Right ventricle myocardium inferior (tissue), 1 donor: ENCODE measurements around the gene TLK2. TPM values are rescaled to one million over a fixed set of nuclear protein-coding genes. Genes with fewer than 3 reads are reported as not detected.
A peak's percentile ranks its signal among the peaks of the same experiment; 100 is the strongest.

Experiments
- ATAC-seq: fragments of 200-7000 bp; cut with Tn5 transposase; one replicate; pipeline ENCODE4 v1.9.1; 2020; ENCODE audit warnings: mild to moderate bottlenecking, moderate library complexity
- DNase-seq: peaks from one replicate; pipeline ENCODE4 v3.0.0; 2021; ENCODE audit errors: missing footprints
- intact Hi-C: fragments of 100-400 bp; cut with DNase I; formaldehyde crosslinking; loops from one replicate; pipeline ENCODE4 v1.11.0; 2022
- total RNA-seq: library from RNA; stranded (reverse); fragmentation: NEBNext Ultra II Directional; extraction: Animal tissue kit (Norgen Biotek cat#: 25700); gene quantifications from one replicate; pipeline ENCODE4 v1.2.1, GENCODE V29; 2021
- donor health status: DM: no; HTN: yes; CAD: no; lungs with severe emphysema.

The TLK2 gene
- total RNA-seq, 1 donor from 2014 or later, result 29.1 TPM

DNA sequence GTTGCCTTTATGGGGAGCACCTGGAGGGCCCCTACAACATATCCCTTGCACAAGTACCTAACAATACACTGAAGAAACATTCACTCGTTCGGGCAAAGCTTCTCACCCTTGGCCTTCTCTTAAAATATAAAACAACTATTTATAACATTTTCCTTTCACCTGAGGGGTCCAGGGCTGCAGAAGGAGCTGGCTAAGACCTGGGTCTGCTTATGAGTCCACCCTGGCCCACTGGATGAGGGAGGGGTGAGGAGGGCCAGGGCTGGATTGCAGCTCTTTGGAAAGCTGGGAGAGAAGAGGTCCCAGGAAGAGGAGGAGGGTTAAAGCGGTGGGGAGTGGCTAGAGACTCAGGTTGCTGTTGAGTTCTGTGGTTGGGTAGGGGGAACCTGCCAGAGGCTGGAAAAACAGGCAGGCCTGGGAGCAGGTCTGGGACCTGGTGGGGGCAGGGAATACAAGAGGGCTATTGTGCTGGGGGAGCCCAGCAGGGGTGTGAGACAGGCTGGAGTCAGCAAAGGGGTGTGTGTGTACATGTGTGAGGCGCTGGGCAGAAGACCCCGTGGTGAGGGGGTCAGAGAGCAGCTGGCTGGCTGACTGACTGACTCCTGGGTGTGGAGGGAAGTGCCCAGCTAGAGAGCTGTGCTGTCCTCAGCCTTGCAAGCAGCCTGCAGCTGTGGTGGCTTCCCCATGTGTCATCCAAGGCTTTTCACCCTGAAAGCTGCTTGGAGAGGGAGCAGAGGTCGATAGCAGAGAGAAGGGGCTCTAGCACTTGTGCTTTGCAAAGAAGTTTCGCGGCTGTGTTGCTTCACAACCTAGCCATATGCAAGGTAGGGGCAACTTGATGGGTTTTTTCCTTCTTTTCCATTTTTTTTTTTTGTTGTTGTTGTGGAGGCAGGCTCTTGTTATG is 138.6 kb downstream of the TLK2 start:
- DNase-seq (no peak), ATAC-seq (no peak)
- intact Hi-C loops, result no loop called here

DNA sequence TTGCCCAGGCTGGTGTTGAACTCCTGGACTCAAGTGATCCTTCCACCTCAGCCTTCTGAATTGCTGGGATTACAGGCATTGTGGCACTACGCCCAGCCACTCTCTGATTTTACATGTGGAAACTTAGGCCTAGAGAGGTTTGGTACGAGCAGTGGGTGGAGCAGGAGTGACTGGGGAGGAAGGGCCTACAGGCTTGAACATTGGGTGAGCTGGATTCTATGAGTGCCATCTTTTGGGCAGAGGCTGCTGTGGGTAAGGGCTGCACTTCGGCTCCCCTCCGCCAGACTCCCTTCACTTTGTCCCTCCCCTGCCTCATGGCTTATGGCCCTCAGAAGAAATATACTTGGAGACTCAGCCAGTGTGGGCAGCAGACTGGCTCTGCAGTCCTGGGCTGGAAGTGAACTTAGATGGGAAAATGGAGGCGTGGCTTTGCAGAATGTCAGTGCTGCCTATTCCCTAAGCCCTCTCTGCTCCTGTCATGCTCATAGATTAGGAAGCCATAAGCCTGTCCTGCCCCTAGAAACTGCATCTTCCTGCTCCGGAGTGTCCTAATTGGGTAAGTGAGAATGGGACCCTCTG is 139.4 kb downstream of the TLK2 start:
- ATAC-seq (no peak), DNase-seq (no peak)
- intact Hi-C loops, result no loop called here

DNA sequence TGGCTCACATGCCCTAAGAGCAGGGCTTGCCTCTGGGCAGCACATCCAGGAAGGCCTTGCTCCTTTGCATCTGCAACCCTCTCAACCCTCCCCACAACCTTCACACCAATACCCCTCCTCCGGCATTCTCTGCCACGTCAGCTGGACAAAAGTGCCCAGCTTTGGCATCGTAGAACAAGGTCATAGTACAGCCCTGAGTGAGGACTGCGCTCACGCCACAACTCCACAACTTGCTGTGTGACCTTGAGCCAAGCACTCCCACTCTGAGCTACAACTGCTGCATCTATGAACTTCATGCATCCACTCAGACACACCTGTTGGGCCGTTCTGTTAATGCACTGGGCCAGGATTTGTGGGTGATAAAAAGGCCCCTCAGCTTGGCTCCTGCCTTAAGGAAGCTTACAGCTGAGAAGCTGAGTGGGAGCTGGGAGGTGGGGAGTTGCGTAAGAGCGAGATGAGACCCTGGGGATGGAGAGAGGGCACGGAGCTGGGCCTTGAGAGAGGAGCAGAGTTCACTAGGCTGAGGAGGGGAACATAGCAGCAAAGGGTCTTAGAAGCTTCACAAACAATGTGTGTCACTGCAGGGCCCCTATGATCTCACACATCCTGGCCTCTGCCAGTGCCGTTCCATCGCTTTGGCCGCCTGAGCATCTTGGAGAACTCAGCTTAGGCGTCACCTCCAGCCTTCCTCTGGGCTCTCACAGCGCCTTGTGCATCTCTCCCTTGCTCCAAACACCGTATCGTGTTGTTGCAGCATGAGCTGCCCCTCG is 140.2 kb downstream of the TLK2 start:
- DNase-seq (no peak), ATAC-seq (peak; percentile 67)
- intact Hi-C loops, result no loop called here

DNA sequence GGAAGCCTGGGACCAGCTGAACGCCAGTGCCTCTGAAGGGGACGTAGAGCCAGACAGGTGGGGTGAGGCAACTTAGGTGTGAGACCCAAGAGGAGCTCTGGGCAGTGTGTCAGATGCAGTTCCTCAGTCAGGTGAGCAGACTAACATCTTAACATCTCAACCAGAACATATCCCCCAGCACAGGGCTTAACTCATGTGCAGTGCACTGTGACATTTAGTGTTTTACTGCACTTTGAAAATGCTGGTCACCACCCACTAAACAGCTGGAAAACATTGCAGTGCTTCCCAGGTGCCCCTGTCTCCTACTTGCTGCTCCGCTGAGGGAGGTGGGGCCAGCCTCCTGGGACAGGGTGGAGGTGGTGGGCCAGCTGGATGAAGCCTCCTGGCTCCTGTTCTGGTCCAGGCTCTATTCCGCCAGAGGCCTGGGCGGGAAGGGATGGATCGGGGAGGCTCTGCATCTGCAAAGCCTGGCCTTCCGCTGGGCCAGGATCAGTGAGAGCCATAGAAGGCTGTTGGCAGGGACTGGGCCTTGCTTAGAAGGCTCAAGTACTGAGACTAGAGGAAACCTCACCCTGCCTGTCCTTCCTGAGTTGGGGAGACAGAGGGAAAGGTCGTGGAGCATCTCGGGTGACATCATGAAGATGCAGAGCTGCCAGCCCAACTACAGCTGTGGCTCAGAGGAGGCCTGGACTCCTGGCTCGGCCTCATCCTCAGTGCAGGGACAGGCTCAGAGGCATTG is 141.0 kb downstream of the TLK2 start:
- intact Hi-C loops, result no loop called here
- peak; percentile 72 for DNase-seq
- peak; percentile 51 for ATAC-seq

DNA sequence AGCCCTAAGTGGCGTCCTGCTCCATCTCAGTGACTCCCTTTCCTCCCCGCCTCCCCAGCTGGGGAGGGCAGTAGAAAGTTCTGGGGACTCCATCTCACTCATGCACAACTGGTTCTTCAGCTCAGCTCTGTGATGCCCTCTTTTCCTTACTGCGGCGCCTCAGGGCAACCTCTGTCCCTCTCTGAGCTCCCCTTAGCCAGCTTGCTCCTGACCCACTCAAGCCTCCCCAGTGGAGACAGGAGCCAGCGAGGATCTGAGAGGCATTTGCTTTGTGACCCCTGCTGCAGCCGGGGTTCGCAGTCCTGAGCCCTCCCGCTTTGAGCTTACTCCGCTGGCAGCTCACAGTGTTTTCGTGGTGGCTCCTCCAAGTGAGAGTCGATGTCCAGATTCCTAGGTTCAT is 142.6 kb downstream of the TLK2 start:
- ATAC-seq, result no peak
- DNase-seq, result no peak
- intact Hi-C loops, result no loop called here

DNA sequence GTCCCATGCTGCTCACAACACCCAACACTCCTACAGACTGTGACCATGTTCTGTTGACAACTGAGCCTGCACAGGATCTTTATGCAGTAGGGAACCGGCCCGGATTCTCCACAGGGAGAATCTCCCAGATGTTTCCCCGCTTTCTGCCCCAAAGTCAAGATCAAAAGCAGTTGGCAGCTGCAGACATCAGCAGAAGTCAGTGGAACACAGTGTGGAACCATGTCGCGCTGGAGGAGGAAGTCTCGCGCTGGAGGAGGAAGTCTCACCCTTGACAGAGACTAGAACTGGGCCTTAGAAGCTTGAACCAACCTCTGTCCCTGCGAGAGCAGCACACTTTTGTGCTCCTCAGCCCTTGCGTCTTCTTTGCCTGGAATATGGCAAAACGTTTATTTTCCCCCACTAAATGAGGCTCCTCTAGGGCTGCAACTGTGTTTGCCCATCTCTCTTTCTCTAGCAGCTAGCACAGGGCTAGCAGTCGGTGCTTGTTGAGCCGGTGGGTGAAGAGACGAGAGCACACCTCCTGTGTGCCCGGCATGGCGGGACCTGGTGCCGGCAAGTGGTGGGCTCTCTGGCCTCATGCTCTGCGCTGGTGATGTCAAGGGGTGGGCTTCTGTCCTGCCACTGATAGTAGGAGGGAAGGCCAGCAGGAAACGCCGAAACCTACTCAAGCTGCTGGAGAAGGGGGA is 146.7 kb downstream of the TLK2 start:
- ATAC-seq (no peak), DNase-seq (no peak)
- intact Hi-C loops, result no loop called here

DNA sequence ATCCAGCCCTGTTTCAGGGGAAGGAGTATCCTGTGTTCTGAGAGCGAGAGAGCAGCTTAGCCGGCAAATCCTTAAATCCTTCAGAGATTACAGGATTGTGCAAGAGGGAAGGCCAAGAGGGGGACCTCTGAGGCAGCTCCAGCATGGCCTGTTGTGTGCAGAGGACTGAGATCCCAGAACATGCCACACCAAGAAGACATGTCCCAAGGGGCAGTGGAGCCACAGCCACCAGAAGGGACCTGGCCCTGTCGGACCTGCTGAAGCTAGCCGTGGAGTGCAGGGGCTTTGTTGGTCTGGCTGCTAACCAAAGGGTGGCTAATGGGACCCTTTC is 147.2 kb downstream of the TLK2 start:
- DNase-seq, result no peak
- ATAC-seq, result peak; percentile 43
- intact Hi-C loops, result no loop called here

DNA sequence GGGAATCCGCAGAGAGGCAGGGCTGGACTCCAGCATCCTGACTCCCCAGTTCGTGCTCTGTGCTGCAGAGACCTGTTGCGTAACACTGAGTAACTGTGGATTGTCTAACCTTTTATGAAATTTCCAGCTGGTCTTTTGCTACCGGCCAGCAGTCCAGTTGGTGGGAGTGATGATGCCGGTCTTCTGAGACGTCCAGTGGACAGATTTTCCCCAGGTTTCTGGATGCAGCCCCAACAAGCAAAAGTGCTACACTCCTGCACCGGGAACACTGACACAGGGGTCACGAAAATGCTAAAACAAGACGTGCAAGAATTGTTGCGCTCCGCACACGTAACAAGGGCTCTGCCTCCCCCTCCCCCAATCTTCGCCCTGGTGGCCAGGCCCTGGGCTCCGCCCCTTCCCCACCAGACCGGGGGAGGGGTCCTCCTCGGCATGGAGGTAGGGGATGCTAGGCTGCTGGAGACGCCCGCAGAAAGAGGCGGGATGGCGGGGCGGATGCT is 148.1 kb downstream of the TLK2 start:
- DNase-seq, result no peak
- intact Hi-C loops, result no loop called here
- peak; percentile 71 for ATAC-seq

DNA sequence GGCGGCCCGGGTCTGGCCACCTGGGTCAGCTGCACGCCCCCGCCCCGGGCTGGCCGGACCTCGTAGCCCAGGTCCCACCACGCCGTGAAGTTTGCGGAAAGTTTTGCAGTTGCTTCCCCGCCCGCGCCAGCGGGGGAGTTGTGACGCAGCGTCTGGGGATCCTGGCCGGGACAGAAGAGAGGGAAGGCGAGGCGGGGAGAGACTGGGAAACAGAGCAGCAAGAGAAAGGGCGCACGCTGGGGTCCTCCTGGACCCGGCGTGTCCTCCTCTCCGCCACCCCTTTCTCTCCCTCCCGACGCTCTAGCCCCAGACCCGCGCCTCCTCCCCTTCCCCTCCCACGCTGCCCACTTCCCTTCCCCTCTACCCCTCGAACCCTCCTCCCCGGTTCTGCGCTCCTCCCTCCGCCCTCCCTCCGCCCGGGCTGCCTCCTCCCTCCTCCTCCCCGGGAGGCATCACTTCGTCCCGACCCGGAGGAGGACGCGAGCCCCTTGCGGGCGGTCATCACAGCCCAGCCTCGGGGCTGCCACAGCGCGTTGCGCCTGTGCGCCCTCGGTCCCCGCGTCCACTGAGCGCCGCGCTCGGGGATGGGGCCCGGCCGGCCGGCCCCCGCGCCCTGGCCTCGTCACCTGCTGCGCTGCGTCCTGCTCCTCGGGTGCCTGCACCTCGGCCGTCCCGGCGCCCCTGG is 148.7 kb downstream of the TLK2 start, which contains the start of gene MRC2:
Gene MRC2, plus strand, starts transcription at position 452 of the 685 bp plus-strand sequence. Its CDS starts 133 bp downstream, at position 585.
- peak; percentile 67 for ATAC-seq
- intact Hi-C loops, result no loop called here
- DNase-seq, result peak; percentile 83

DNA sequence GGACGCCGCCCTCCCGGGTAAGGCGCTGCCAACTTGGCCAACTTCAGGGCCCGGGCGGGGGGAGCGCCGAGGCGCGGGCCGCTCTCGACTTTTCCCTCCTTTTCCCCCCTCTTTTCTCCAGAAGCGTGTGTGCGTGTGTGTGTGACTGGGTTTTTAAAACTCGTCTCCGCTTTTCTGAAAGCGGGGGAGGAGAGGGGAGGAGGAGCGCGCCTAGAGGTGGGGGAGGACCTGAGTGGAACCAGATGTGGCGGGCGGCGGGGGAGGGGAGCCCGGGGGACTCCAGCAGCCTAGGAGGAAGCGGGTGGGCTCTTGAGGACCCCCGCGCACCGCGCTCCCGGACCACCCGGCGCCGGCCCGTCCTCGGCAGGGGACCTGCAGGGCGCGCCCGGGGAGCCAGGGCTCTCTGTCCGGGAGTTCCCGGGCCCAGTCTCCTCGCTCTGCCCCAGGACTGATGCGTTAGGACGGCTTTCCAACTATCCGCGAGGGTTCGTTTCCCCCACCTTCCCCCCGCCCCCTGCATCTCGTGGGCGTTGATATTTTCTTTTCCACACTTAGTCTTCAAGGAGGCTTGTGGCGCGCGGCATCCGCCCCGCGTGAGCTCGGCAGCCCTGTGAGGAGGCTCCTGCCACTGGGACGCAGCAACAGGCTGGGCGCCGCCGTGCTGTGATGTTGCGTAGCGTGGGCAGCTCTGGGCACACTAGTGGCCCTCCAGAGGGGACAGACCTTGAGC is 149.4 kb downstream of the TLK2 start:
- ATAC-seq (peak; percentile 27), DNase-seq (no peak)
- intact Hi-C loops, result no loop called here

DNA sequence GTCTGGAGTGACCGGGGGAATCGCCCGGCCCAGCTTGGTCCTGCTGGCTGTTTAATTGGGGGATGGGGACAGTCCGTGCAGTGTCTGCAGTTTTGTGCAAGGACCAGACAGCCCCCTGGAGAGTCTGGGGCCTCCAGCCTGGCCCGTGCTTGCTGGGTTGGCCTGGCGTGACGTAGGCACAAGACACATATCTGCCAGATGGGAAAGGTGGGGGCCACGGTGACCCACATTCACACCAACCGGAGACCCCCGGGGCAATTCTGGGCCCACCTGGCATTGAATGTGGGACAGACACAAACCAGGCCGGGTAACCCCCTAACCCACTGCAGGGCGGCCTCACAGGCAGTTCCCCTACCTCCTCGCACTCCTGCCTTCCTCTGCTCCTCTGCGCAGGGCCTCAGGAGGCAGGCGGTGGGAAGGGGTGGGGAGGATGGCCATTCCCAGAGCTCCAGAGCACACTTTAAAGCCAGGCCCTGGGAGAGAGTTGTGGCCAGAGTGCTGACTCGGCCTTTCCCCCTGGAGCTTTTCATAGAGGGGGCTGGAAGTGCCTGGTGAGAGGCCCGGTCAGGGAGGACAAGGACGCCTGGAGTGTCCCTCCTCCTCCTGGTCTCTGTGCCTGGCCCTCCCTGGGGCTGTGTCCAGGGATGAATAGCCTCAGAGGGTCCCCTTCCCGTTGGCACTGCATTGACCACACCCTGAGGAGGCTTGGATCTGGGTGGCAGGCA is 150.4 kb downstream of the TLK2 start:
- DNase-seq, result no peak

DNA sequence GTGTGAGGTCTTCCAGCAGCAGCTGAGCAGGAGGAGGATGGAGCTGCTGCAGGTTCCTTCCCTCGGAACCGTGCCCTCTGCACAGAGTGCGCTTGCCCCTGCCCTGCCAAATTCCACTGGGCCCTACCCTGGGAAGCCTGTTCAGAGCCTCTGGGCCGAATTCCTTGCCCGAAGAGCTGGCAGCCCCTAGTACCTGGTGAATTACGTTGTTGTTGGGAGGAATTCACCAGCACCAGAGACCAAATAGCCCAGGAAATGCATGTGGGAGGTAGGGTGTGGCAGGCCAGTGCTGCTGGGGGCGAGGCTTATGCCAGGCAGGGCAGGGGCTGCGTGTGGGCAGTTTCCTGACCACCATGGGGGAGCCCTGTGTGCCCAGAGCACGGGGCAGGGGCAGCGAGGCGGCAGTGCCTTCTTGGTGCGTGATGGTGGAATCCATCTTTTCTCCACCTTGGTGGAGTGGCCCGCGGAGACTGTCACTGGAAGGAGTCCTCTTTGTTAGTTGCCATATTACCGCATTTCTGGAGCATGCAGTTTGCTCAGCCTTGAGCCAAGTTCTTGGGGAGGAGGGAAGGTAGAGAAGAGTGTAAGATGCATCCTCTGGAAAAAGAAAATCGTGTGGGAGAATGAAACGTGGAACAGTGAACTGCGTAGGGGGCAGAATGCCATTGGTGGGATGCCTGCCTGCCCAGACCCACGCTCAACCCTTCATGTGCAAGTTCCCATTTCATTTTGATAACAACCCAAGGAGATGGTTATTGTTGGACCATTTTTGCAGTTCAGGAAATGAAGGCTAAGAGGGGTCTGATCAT is 151.1 kb downstream of the TLK2 start:
- ATAC-seq, result no peak
- no peak for DNase-seq
- intact Hi-C loops, result no loop called here

More for the DNA sequence above, 150.4 kb downstream of the TLK2 start:
- intact Hi-C loops, result no loop called here
- ATAC-seq, result no peak

DNA sequence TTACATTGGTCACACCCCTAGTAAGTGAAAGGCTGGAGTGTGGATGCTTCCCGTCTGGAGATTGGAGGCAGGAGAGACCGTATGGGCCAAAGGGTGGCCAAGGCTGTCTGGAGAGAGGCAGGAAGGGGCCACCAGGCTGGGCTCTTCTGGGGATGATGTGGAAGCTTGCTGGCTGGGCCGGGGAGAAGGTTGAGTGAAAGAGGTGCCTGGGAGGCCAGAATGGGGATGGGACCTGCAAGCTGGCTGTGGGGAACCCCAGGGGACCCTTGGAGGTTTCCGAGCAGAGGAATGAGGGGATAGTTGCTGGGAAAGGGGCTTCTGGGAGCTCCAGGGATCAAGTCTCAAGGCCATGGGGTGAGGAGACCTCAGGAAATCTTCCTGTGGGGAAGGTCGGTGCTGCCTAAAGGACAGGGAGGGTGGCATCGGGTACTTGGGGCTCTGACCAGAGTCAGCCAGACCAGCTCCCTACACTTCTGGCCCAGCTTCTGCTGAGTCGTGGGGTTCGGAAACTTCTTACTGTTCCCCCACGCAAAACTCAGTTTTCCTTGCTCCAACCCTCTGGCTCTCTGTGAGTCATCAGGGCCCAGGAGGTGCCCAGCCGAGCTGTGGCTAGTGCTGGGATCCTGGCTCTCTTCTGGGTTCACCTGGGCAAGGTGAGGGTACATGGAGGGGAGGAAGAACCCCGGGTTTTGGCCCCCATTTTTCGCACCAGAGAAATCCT is 151.9 kb downstream of the TLK2 start:
- DNase-seq, result no peak
- intact Hi-C loops, result no loop called here
- no peak for ATAC-seq

DNA sequence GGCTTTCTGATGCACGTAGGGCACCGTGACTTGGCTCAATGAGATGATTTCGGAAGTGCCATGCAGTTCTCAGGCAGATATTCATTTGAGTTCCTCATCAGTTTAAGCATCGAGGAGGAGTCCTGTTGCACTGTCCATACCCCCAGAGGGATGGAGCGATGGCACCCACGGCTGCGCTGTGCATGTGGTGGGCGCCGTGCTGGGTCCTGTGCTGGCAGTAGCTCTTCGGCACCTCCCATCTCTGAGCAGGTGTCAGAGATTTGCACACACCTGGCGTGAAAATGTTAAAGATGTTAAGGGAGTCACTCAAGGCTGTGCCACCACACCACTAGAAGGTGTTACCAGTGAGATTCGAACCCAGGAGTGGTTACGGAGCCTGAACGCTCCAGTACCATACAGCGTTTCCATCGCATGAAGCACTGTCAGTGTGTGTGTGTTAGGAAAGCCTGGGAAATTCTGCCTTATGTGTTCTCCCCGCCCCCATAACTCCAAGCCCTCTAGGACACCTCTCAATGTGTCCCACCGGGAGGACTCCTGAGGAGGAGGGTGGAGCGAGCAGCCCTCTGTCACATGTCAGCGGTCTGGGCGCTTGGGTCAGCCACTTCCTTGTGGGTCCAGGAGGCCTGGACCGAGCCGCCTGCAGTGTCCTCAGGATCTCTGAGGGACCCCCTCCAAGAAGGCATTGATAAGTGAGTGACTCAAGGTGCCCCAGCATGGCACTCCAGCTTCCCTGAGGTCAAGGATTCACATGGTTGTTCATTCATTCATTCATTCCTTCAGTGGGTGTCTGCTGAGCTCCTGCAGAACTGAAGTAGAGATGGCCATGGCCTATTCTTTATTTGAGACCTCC is 152.7 kb downstream of the TLK2 start:
- DNase-seq (no peak), ATAC-seq (no peak)
- intact Hi-C loops, result no loop called here
